Suprapubic skin (tissue), 4 donors: ENCODE measurements around the gene BCAM. TPM values are rescaled to one million over a fixed set of nuclear protein-coding genes. Genes with fewer than 3 reads are reported as not detected.

Source experiments
- DNase-seq, 2 donors: peaks; one replicate each; pipeline ENCODE4 v3.0.0-alpha.2; 2019; ENCODE audit warnings: low spot score in 2 of 2
- H3K27ac ChIP-seq: fragments of 200-600 bp; sonication (generic); one replicate; pipeline ENCODE4 v1.5.1; 2019
- H3K27me3 ChIP-seq: fragments of 200-600 bp; sonication (generic); one replicate; pipeline ENCODE4 v1.5.1; 2019
- H3K36me3 ChIP-seq: fragments of 200-600 bp; sonication (generic); one replicate; pipeline ENCODE4 v1.5.1; 2019
- H3K4me1 ChIP-seq: fragments of 200-600 bp; sonication (generic); one replicate; pipeline ENCODE4 v1.5.1; 2019
- H3K4me3 ChIP-seq: fragments of 200-600 bp; sonication (generic); one replicate; pipeline ENCODE4 v1.5.1; 2019; ENCODE audit warnings: mild to moderate bottlenecking
- H3K9me3 ChIP-seq: fragments of 200-600 bp; sonication (generic); one replicate; pipeline ENCODE4 v1.5.1; 2019
- EP300 ChIP-seq: sonication (generic); formaldehyde crosslinking; IDR thresholded peaks from one replicate; pipeline ENCODE4 v1.6.1; 2017; ENCODE audit warnings: antibody characterized with exemption
- POLR2A ChIP-seq, 2 donors: fragments of 450-650 bp; IDR thresholded peaks; one replicate each; pipeline ENCODE4 v1.6.1; 2017; ENCODE audit warnings: antibody characterized with exemption in 2 of 2, mild to moderate bottlenecking in 2 of 2, moderate library complexity in 2 of 2
- POLR2AphosphoS5 ChIP-seq, 3 donors: sonication (generic); formaldehyde crosslinking; IDR thresholded peaks; one replicate each; pipeline ENCODE4 v1.6.1; 2017; ENCODE audit warnings: antibody characterized with exemption in 3 of 3
- WGBS: methylation state at CpG from one replicate; pipeline ENCODE4 v1.1.5; 2018; 5-methylcytosine and 5-hydroxymethylcytosine counted together
- total RNA-seq, 4 donors: library from RNA; depleted of rRNA; stranded (reverse); fragments of >200 nt; gene quantifications; one replicate each; pipeline ENCODE4 v1.1.0, GENCODE V29; 2016
- TF ChIP-seq, protein P1 (sequence below), 2 donors: fragments of 200-600 bp in 1 of 2; fragments of 450-650 bp in 1 of 2; sonication (generic) in 1 of 2; IDR thresholded peaks; one replicate each; pipeline ENCODE4 v1.5.1; 2016 to 2019; ENCODE audit warnings: antibody characterized with exemption in 2 of 2, mild to moderate bottlenecking in 1 of 2, moderate library complexity in 1 of 2

BCAM gene
- total RNA-seq, 4 donors from 2014 or later = 27.4 to 67.5 (median 50.8) TPM

DNA sequence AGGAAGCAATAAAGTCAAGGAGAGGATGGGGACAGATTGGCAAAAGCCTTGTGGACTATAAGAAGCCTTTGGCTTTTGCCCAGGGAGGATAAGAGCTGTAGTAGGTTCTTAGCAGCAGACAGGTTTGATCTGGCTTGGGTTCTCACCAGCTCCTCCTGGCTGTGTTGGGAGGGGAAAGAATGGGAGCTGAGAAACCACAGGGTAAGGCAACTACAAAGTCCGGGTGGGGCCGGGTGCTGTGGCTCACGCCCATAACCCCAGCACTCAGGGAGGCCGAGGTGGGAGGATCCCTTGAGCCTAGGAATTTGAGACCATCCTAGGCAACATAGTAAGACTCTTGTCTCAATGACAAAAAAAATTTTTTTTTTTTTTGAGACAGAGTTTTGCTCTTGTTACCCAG, 57.8 kb downstream of the BCAM start:
- Histone ChIP-seq H3K36me3 (peaks cover 26% of the 10 kb centered on the region), H3K4me3 (no peak overlapping the region), H3K27ac (no peak overlapping the region)

DNA sequence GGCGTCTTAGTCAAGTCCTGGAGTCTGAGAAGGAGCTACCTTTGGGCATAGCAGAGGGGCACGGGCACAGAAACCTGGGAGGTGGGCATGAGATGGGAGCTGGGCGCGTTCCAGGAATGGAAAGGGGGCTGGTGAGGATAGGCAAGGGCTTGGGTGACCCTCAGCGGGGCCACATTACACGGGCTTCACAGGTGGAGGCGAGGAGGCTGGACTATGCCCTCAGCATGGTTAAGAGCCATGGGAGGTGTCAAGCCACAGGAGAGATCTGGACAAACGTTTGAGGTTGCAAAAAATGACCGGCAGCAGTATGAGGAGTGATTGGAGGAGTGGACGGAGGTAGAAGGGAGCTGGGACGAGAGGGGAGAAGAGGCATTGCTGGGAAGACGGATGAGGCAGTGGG, 58.7 kb downstream of the BCAM start:
- TF ChIP-seq EP300 = no peak
- no peak for TF ChIP-seq POLR2AphosphoS5 (IDR thresholded peaks at IDR 0.05)
- TF ChIP-seq POLR2A (IDR thresholded peaks at IDR 0.05) = no peak
- TF ChIP-seq, protein P1, sequence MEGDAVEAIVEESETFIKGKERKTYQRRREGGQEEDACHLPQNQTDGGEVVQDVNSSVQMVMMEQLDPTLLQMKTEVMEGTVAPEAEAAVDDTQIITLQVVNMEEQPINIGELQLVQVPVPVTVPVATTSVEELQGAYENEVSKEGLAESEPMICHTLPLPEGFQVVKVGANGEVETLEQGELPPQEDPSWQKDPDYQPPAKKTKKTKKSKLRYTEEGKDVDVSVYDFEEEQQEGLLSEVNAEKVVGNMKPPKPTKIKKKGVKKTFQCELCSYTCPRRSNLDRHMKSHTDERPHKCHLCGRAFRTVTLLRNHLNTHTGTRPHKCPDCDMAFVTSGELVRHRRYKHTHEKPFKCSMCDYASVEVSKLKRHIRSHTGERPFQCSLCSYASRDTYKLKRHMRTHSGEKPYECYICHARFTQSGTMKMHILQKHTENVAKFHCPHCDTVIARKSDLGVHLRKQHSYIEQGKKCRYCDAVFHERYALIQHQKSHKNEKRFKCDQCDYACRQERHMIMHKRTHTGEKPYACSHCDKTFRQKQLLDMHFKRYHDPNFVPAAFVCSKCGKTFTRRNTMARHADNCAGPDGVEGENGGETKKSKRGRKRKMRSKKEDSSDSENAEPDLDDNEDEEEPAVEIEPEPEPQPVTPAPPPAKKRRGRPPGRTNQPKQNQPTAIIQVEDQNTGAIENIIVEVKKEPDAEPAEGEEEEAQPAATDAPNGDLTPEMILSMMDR (IDR thresholded peaks at IDR 0.05) = no peak
- WGBS = 87% methylated on average over 12 of the region's 12 CpGs
- no peaks in the 10 kb centered on the region for H3K27me3 ChIP-seq
- H3K4me1 ChIP-seq = peaks cover 8% of the 10 kb centered on the region
- H3K4me3 ChIP-seq = no peak overlapping the region
- H3K9me3 ChIP-seq = no peaks in the 10 kb centered on the region
- DNase-seq = no peak
- peaks cover 35% of the 10 kb centered on the region for H3K36me3 ChIP-seq
- no peak overlapping the region for H3K27ac ChIP-seq

More for the DNA sequence above, 57.8 kb downstream of the BCAM start:
- 65% methylated on average over 4 of the region's 4 CpGs for WGBS
- peaks cover 8% of the 10 kb centered on the region for H3K4me1 ChIP-seq
- no peaks in the 10 kb centered on the region for H3K9me3 ChIP-seq
- TF ChIP-seq POLR2A (IDR thresholded peaks at IDR 0.05) (no peak), POLR2AphosphoS5 (IDR thresholded peaks at IDR 0.05) (no peak), EP300 (no peak)
- TF ChIP-seq, protein P1 (IDR thresholded peaks at IDR 0.05) = no peak
- no peaks in the 10 kb centered on the region for H3K27me3 ChIP-seq
- DNase-seq = no peak

GRCh38 chr19:44869733-44870470, 61.0 kb downstream of the BCAM start:
- H3K36me3 ChIP-seq = peaks cover 57% of the 10 kb centered on the region
- peaks cover 8% of the 10 kb centered on the region for H3K4me1 ChIP-seq
- H3K4me3 ChIP-seq = no peak overlapping the region
- no peak for DNase-seq
- H3K27ac ChIP-seq = peak overlapping the region; percentile 2
- H3K9me3 ChIP-seq = no peaks in the 10 kb centered on the region
- WGBS = 72% methylated on average over 13 of the region's 13 CpGs
- no peaks in the 10 kb centered on the region for H3K27me3 ChIP-seq
- no peak for TF ChIP-seq EP300
- TF ChIP-seq, protein P1 (IDR thresholded peaks at IDR 0.05) = no peak
- TF ChIP-seq POLR2A (IDR thresholded peaks at IDR 0.05) = no peak
- TF ChIP-seq POLR2AphosphoS5 (IDR thresholded peaks at IDR 0.05) = no peak

Other genes with a start within 250 kb of the BCAM start
- gene IGSF23, start 195.5 kb upstream of the BCAM start, total RNA-seq = not detected
- gene PVR, start 165.2 kb upstream of the BCAM start, total RNA-seq = 10 to 100 TPM; 14.0 to 24.6 (median 15.5) TPM
- gene CEACAM19, start 137.6 kb upstream of the BCAM start, total RNA-seq = 10 to 100 TPM in 1 of 4 donors, 1 to 10 TPM in 3; 5.7 to 11.7 (median 8.4) TPM
- not detected for gene CEACAM16, start 110.0 kb upstream of the BCAM start, total RNA-seq
- 10 to 100 TPM; 13.9 to 29.1 (median 17.9) TPM for gene BCL3, start 60.4 kb upstream of the BCAM start, total RNA-seq
- gene CBLC, start 31.2 kb upstream of the BCAM start, total RNA-seq = 10 to 100 TPM; 60.4 to 94.4 (median 65.7) TPM
- 10 to 100 TPM; 56.2 to 78.2 (median 67.5) TPM for gene NECTIN2, start 37.2 kb downstream of the BCAM start, total RNA-seq
- 10 to 100 TPM; 32.7 to 51.9 (median 47.1) TPM for gene TOMM40, start 82.2 kb downstream of the BCAM start, total RNA-seq
- 100 to 1,000 TPM; 418 to 859 (median 594) TPM for gene APOE, start 96.7 kb downstream of the BCAM start, total RNA-seq
- gene APOC1, start 105.5 kb downstream of the BCAM start, total RNA-seq = 10 to 100 TPM; 38.6 to 58.3 (median 47.7) TPM
- gene APOC4, start 133.1 kb downstream of the BCAM start, total RNA-seq = not detected
- gene APOC2, start 136.9 kb downstream of the BCAM start, total RNA-seq = 1 to 10 TPM in 2 of 4 donors, not detected in 2; 2.7 to 9.7 TPM
- gene CLPTM1, start 146.3 kb downstream of the BCAM start, total RNA-seq = 100 to 1,000 TPM in 2 of 4 donors, 10 to 100 TPM in 2; 86.2 to 137 (median 97.5) TPM
- 10 to 100 TPM in 2 of 4 donors, 1 to 10 TPM in 2; 1.4 to 16.5 (median 10.6) TPM for gene RELB, start 192.4 kb downstream of the BCAM start, total RNA-seq
- 100 to 1,000 TPM in 1 of 4 donors, 10 to 100 TPM in 3; 55.3 to 135 (median 84.3) TPM for gene CLASRP, start 229.9 kb downstream of the BCAM start, total RNA-seq